Measurements from ENCODE around the gene GCAT.

- TF ChIP-seq CTCF (conservative IDR thresholded peaks at IDR 0.05; ENCODE audit: low read depth, low read length): no peak
- no peak for TF ChIP-seq CEBPB (IDR thresholded peaks at IDR 0.05; ENCODE audit: low read depth, low read length)
- no peak for TF ChIP-seq POLR2A (IDR thresholded peaks at IDR 0.05; ENCODE audit: low read depth, low read length)
- TF ChIP-seq MAZ (IDR thresholded peaks at IDR 0.05; ENCODE audit: borderline replicate concordance, low read depth, low read length): no peak
- TF ChIP-seq RFX5 (IDR thresholded peaks at IDR 0.05; ENCODE audit: low read depth, low read length): no peak
- no peak for TF ChIP-seq NFE2L2 (IDR thresholded peaks at IDR 0.05; ENCODE audit: low read depth, low read length)
- no peak for TF ChIP-seq RCOR1 (IDR thresholded peaks at IDR 0.05; ENCODE audit: insufficient replicate concordance, low read length)
- no peak for TF ChIP-seq ELK1 (IDR thresholded peaks at IDR 0.05; ENCODE audit: borderline replicate concordance, low read depth, low read length)
- no peak for TF ChIP-seq BHLHE40 (IDR thresholded peaks at IDR 0.05; ENCODE audit: low read depth, low read length)
- TF ChIP-seq FOS (IDR thresholded peaks at IDR 0.05; ENCODE audit: low read depth, low read length): no peak
- no peak for TF ChIP-seq CHD1 (IDR thresholded peaks at IDR 0.05; ENCODE audit: low read depth, low read length)
- TF ChIP-seq MXI1 (IDR thresholded peaks at IDR 0.05; ENCODE audit: borderline replicate concordance, low read depth, low read length): no peak
- no peak for TF ChIP-seq SMC3 (IDR thresholded peaks at IDR 0.05; ENCODE audit: low read depth, low read length)
- TF ChIP-seq USF2 (IDR thresholded peaks at IDR 0.05; ENCODE audit: low read depth, low read length): no peak
Observed at GRCh38 chr22:37860796-37861421, 53.2 kb downstream of the GCAT start.

Measured in IMR-90 (cell line).